GM18520 (cell line): Measurements from ENCODE around the gene ARL14.
"Not testable (repeated sequence)": the region's sequence is repeated elsewhere in the genome, so short reads cannot be mapped to it uniquely, and the experiment has no call there.

ENCODE experiments used
- ATAC-seq: cut with Tn5 transposase; IDR thresholded peaks from one replicate; pipeline ENCODE4 v1.9.1; 2021; ENCODE audit not compliant: unreplicated experiment

Gene ARL14

DNA sequence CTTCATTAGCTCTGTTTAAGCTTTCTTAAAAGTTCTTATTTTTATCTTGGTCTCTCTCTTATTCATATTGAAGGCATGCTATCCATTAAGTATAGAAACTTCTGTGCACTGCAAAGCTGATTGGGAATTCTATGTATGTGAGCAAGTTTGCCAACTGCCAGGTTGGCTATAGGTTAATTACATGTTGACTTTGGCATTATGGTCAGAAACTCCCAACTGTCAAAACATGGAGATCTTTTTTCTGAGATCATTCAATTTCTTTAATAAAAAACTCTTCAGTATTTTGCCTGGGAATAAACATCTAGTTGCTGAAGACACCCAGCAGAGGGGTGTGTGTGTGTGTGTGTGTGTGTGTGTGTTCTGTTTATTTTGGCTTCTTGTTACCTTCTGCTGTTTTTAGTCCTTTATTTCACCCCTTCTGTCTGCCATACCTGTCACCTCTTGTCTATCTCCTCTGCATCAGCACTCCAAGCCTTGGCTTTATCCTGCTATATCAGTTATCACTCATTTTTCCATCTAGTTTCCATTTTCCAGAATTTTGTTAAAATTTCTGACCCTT is 1.3 kb upstream of the ARL14 start:
- no peak for ATAC-seq

DNA sequence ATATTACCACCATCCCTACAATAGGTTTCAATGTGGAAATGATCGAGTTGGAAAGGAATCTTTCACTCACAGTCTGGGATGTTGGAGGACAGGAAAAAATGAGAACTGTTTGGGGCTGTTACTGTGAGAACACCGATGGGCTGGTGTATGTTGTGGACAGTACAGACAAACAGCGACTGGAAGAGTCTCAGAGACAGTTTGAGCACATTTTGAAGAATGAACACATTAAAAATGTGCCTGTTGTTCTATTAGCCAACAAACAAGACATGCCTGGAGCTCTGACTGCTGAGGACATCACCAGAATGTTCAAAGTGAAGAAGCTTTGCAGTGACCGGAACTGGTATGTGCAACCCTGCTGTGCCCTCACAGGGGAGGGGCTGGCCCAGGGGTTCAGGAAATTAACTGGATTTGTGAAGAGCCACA is 510 bp downstream of the ARL14 start:
- no peak for ATAC-seq

DNA sequence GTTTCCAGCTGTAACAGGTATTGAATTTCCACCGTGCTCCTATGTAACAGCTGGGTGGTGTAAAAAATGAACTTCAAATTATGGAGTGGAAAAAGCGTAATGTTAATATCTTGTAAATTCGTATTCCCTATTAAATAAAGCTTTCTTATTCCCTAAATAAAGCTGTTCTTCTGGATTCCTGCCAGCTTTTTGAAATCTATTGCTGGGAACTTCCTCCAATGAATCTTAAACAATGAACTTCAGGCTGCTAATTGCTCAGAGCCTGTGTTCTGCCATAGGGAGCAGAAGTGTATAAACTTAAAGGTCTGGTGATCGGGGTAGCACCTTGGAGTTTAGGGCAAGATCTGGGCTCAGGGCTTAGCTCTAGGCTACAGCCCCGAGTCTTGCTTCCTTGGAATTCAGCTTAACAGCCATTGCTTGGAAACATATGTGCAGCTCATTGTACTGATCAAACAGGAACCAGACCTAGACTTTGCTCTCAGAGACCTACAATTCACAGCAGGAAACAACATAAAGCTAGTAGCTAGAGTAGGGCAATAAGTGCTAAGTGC is 1.4 kb downstream of the ARL14 start:
- no peak for ATAC-seq

DNA sequence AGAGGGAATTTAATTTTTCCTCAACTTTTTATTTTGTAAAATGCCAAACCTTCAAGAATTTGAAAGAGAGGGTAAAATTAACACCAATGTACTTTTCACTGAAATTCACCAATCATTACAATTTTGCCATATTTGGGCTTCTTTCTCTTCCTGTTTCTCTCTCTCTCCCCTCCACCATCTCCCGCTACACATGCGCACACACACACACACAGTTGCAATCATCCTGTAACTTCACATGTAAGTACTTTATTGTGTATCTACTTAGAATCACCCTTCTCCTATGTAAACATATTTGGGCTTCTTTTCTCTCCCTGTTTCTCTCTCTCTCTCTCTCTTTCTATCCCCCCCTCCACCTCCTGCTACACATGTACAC is 7.4 kb downstream of the ARL14 start:
- no peak for ATAC-seq

DNA sequence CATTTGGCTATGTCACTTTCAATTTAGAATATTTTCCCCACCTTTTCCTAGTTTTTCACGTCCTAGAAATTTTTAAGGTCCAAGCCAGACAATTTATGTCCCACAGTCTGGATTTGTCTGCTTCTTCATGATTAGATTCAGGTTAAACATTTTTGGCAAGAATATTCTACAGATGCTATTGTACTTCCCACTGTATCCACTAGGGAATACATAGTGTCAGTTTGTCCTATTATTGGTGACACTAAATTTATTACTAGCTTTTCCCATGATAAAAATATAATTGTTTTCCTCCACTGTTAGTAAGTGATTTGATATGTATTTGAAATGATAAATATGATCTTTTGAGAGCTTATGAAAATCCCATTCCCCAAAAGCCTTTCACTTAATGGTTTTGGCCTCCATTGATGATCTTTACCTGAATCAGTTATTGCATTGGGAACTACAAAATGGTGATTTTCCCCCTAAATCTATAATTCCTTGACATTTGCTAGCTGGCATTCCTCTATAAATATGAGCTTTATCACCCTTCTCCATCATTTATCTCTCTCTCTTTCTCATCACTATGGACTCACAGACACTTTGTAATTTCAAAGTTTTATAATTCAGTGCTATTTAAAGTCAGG is 8.3 kb downstream of the ARL14 start:
- ATAC-seq, result no peak

DNA sequence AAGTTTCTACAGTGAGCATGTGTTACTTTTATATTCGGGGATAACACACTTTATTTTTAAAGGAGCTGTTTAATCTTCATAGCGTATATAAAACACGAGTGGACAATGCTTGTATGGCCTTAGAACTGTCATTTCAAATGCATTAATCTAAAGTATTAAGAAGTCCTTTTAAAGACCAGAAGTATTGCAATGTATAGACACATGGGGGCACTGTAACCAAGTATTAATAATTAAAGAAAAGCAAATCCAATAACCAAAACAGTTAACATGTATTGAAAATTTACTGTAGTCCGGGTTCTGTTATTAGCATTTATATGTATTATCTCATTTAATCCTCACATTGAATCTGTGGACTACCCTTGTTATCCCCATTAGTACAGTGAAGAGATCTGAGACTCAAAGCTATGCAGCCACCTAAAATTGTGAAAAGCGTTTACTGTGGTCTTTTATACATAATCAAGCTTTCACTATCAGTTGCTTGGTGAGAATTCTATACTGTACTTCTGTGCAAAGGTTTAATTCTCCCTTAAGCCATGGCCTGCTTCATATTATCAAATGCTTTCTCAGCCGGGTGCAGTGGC is 10.1 kb downstream of the ARL14 start:
- ATAC-seq, result peak; percentile 43

DNA sequence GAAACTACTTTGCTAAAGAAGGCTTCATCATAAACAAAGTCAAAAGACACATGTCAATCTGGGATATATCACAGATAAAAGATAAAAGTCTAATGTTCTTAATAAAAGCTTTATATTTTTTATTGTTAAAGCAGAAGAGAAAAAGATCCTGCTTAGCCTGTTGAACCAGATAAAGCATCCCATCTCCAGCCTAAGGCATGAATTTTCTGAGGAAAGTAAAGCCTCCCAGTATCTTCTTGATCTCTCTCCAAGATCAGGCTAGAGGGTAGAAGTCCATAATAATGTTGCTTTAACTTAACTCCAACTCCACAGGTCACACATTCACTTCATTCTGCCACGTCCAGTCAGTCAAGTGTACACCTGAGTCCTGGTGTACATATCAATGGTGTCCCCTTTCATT is 14.2 kb downstream of the ARL14 start:
- ATAC-seq, result no peak

DNA sequence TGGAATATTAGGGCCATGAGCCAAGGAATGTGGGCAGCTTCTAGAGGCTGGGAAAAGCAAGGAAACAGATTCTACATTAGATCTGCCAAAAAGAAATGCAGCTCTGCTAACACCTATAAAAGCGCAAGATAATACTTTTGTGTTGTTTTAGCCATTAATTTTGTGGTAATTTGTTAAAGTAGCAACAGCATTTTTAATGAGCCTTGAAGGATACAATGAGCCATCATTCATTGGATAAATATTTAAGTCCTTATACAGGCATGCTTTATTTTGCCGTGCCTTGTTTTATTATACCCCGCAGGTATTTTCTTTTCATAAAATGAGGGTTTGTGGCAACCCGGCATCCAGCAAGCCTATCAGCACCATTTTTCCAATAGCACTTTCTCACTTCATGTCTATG is 15.0 kb downstream of the ARL14 start:
- no peak for ATAC-seq

DNA sequence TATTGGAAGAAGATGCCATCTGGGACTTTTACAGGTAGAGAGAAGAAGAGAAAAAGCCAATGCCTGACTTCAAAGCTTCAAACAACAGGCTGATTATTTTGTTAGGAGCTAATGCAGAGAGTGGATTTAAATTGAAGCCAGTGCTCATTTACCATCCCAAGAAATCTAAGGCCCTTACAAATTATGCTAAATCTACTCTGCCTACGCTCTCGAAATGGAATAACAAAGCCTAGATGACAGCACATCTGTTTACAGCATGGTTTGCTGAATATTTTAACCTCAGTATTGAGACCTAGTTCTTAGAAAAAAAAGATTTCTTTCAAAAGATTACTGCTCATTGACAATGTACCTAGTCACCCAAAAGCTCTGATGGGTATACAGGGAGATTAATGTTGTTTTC is 16.2 kb downstream of the ARL14 start:
- ATAC-seq, result no peak

DNA sequence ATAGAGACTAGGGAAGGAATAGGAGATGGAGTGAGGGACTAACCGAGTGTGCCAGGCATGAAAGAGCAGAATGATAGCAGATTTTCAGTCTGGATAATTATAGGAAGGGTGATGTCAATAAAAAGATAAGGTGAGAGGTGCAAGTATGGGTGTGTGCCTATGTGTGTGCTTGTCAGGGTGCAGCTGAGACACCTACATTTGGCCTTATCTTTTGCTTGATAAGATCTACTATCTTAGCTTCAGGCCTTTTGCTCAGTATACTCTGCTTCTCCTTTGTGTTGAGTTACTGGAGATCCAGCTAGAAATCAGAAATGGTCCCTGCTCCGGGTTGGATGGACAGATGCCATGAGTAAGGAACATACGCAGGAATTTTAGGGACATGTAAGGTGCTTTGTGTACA is 17.4 kb downstream of the ARL14 start:
- no peak for ATAC-seq

DNA sequence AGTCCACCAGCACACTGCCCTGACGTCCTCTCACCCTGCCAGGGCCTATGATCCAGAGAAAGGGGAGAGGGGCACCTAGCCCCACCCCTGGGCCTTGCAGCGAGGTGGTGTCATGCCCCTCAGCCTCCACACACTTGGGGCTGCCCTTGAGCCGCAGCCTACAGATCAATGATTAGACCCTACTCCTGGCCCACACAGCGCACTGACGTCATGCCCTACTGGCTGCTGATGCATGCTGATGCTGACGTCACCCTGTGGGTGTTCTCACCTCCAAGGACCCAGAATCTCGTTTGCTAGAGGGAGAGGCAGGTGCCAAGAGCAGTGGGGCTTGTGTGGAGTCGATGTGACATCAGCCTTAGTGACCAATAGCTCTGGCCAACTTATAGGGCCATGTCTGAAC is 18.0 kb downstream of the ARL14 start:
- no peak for ATAC-seq

DNA sequence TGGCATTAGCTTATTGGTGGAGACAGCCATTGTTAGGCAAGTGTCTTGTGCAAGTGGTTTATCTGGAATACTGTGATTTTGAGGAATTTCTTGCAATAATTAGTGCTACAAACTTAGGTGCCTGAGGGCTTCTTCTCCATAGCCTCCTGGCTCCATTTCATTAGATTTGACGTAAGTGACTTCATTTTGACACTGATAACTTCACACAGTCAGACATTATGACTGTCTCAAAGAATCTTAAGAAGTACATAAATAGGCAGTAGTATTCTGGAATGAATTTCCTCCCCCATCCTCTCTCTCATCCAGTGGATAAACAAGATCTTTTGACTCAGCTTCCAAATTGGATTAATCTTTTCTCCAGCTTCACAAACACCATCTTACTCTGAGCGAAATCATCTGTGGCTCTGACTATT is 19.0 kb downstream of the ARL14 start:
- no peak for ATAC-seq

DNA sequence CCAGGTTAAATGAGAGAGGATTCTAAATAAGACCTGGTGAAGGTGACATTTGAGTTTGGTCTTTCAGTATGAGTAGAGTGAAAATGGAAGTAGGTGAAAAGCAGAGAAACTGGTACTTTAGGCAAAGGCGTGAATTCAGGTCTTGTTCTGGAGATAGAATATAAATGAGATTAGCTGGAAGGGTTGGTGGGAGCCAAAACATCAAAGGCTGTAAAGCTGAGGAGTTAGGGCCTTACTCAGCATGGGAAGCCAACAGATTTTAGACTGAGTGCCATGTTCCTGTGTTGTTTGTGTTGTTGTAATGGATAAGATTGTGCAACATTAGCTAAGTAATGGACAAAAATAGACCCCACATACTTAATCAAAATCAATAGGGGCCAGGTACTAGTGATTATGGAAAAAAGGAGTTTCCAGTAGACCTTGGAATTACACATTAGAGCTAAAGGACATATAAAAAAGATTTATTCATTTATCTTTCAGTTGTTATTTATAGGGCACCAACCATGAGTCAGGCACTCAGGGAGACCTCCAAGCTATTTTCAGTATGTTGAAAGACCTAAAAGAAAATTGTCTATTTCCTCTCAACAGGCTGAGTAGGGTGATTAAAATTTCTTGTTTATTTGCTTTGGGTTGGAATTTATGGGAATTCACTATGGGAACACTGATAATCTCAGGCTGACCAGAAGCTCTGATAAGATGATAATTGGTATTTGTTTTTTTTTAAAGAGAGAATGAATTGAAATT is 20.8 kb downstream of the ARL14 start:
- peak; percentile 73 for ATAC-seq

DNA sequence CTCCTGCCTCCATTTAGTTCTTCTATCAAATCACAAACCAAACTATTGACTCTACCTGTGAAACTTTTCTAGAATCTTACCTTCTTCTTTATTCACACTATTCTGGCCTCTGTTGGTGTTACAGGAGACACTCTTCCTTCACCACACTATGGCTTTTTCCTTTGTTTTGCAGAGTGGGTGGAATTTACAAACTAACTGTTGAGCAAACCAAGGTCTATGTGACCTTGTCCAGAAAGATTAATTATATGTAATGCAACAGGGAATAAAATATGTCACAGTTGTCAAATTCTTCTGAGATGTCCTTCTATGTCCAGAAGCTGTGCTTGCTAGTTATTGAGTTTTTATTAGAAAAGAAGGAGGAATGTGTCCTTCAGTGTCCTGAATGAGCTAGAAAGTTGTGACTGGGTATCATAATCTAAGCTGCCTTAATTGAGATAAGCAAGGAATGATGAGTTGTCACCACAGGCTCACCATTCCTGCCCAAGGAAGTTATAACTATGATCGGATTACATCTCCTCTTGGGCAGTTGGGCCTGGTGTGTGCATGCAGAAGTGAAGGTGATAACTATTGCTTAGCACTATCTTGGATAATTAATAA is 21.7 kb downstream of the ARL14 start:
- no peak for ATAC-seq

DNA sequence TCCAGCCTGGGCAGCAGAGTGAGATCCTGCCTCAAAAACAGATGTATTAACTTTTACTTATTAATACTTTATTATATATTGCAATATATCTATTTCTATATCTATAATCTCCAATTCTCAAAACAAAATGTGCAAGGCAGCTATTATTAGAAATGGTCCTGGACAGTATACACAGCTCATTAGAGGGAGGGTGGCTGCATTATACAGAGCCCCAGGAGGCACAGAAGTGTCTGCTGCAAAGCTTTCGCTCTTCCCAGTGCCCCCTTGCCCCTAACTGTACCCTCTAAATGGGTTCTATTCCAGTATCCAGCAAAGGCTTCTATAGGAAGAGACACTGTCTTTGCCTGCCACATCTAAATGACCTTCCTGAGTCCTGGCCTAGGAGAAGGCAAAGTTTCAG is 24.5 kb downstream of the ARL14 start:
- ATAC-seq, result no peak

DNA sequence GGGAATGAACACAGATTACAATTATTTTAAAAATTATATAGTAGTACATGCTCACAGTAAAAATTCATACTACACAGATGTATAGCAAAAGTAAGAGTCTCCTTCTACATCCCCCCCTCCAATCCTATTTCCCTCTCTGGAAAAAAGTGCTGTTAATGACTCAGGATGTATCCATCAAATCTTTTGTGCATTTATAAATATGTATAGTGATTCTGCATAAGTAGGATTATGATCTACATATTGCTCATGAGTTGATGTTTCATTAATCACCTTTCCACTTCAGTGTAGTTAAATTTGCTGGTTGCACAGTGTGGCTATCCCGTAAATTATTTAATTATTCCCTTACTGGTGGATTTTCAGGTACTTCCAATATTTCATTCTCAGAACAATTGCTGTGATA is 25.3 kb downstream of the ARL14 start:
- ATAC-seq, result no peak

DNA sequence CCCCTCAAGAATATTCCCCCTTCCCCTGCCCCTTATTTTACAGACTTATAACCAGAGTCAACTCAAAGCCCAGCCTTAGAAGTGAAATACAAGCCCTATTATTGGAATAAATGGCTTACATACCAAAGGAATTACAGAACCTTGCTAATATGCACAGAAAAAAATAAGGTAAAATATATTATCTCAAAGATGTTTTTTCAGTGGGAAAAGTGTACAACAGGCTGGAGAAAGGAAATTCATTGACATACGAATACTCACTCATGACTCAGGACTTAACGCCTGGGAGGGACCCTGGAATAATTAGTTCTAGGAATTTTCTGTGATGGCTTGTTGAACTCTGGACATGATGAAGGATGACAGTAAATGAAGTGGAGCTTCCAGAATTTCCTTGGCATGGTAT is 27.0 kb downstream of the ARL14 start:
- ATAC-seq, result no peak

DNA sequence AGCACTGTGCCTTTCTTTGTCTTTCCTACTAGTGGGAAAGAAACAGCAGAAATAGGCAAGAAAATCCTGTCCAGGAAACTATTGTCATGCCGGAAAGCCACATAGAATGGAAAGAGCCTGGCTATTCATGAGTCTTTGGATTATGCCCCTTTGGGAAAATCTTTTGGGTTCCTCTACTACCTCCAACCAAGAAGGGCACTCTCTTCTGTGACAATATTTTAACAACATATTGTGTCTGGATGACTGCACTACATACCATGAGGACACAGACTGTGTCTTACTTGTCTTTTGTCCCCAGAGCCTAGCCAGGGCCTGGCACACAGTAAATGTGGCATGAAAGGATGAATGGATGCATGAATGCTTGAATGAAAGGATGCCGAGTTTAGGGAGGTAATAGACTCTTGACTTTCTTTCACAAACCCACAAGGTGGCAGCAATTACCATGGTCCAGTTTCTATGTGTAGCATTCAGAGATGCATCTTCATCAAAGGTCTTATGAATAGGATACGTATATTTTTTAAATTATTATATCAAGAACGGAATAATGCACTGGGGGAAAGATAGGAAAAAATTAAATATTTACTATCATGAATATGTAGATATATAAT is 30.3 kb downstream of the ARL14 start:
- no peak for ATAC-seq

DNA sequence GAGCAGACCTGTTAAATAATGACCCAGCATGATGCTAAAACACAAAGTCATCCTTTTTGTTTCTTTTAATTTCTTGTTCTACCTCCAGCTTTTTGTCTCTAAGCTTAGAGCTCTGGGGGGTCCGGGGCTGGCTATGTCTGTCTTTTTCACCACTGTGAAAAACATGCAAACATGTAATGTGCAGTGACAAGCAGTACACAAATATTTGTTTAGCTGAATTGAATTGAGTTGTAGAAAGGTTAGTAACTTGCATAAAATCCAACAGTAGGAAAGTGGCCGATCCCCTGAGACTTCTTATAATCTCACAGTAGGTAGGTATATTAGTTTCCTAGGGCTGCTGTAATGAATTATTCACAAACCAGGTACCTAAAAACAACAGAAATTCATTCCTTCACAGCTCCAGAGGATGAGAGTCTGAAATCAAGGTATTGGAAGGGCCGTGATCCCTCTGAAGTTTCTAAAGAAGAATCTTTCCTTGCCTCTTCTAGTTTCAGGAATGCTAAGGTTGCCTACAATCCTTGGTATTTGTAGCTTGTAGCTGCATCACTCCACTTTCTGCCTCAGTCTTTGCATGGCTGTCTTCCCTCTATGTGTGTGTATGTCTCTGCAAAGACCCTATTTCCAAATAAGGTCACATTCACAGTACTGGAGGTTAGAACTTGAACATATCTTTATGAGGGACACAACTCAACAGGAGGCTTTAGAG is 32.7 kb downstream of the ARL14 start:
- ATAC-seq, result no peak

DNA sequence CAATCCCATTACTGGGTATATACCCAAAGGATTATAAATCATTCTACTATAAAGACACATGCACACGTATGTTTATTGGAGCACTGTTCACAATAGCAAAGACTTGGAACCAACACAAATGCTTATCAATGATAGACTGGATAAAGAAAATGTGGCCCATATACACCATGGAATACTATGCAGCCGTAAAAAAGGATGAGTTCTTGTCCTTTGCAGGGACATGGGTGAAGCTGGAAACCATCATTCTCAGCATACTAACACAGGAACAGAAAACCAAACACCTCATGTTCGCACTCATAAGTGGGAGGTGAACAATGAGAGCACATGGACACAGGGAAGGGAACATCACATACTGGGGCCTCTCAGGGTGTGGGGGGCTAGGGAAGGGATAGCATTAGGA is 36.2 kb downstream of the ARL14 start:
- ATAC-seq, result not testable (repeated sequence)

DNA sequence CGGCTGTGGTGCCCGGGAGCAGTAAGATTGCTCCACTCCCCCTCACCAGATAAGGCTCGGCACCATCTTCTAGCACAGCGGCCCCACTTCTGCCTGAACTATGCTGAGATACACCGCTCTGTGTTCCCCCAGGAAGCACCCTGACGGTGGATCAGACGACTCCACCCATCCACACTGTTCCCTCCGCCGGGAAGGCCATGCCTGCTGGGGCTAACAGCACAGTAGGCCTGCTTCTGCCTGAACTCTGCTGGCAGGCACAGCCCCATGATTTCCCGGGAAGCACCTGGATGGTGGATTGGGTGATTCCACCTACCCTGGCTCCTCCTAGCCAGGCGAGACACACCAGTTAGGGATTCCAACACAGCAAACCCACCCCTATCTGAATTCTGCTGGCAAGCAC is 42.8 kb downstream of the ARL14 start:
- ATAC-seq, result no peak
